ENCODE measurements around the gene REEP3.

The REEP3 gene

GRCh38 chr10:63515002-63515763, 6.0 kb upstream of the REEP3 start:
- no peak for DNase-seq

- no peak for DNase-seq
These were observed 5.0 kb upstream of the REEP3 start for GRCh38 chr10:63516207-63516606.

DNA sequence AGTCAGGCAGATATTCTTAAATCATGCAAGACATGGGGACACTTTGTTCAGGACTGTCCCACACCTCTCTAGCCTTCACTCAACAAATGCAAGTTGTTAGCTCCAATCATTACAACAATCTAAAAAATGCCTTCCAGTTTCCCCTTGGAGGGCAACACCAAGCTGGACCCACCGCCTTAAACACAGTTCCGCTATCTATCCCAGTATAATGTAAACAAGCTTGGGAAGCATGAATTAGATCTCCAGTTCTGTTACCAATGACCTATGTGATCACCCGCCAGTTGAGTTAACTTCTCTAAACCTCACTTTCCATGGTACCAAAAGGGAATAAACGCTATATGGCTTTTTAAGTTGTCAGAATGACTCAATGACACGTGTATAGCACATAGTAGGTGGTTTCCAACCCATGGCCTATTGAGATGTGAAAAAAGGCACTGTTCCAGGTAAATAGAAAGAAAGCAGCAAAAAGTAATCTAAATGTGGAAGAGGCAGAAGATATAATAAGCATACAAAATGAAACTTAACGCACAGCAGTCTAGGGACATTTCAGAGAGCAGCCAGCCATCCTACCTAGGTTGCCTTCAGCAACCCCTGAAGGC, 2.4 kb upstream of the REEP3 start:
- no peak for DNase-seq

- no peak for DNase-seq
These were observed 445 bp downstream of the REEP3 start for GRCh38 chr10:63521416-63522276.

GRCh38 chr10:63522277-63522687, 1.1 kb downstream of the REEP3 start:
- DNase-seq, result no peak

GRCh38 chr10:63522995-63523394, 1.8 kb downstream of the REEP3 start:
- DNase-seq, result no peak

DNA sequence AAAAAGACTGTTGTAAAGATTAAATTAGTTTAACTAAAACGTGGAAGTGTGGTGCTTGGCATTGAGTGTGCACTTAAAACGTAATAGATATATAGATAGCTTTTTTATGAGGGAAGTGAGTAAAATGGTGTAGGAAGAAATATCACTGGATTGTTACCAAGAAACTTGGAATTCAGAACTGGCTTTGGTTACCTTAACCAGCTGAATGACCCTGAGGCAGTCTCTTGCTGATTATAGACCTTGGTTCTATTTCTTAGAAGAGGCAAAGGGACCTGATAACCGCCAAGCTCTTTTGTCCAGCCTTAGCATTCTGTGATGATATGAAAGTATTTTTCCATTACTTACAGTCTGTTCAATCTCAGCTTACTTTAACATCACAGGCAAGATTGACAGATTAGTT, 3.8 kb downstream of the REEP3 start:
- no peak for DNase-seq

DNA sequence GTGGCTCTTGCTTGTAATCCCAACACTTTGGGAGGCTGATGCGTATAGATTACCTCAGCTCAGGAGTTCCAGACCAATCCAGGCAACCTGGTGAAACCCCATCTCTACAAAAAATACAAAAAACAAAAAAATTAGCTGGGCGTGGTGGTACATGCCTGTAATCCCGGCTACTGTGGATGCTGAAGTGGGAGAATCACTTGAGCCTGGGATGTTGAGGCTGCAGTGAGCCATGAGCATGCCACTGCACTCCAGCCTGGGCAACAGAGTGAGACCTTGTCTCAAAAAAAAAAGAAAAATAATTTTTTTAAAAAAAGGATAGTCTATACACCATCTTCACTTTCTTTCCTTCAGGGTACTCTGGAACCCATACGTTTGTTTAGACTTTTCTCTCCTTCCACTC, 6.2 kb downstream of the REEP3 start:
- no peak for DNase-seq

DNA sequence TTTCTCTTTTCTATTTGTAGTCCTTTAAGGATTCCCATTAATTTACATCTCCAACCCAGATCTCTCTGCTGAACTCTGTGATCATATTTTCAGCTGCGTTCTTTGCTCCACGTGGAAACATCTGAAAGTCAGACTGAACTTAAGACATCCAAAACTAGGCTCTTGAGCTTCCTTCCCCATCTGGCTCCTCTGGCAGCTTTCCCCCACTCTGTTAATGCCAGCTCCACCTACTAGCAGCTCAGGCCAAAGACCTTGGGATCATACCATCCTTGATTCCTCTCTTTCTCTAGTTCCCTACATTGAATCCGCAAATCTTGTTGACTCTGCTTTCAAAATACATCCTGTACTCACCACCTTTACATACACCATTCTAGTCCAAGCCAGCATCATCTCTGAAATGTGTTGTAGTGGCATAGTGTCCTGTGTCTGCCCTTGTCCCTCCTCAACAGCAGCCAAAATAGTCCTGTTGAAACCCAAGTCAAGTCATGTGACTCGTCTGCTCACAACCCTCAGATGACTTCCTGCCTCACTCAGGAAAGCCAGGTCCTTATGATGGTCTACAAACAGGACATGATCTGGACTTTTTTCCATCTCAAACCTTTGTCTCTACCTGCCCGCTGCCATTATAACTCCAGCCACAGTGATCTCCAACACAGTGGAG, 7.0 kb downstream of the REEP3 start:
- no peak for DNase-seq

DNA sequence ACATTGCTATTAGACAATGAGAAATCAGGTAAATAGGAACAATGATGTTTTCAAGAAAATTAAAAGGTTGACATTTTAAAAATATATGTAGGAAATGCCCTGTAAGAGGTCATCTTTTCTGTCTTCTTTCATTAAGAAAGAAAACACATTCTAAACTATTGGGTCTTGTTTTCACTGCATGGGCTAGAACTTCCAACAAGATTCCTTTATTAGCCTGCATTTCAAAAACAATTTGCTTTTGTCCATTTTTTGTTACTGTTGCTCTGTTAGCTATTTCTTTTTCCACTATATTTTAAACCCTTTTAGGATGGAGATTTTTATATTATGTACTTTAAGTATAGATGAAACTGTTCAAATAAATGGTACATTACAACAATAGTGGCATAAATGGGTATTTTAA, 9.2 kb downstream of the REEP3 start:
- DNase-seq, result no peak

DNA sequence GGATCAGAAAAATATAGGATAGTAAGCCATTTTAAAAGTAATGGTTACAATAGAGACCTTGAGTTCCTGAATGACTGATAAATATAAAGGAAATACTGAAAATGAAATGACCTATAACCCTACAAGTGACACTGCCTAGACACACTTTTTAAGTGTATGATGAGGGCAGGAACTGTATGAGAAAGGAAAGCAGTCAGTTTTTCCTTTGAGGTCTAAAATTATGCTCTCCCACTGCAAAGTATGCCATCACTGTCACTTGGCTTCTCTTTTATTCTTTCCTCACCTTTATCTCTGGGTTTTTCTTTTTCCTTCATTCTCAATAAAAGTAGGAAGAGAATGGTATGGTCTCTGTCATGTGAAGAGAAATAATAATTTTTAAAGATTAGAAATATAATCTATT, 13.5 kb downstream of the REEP3 start:
- DNase-seq, result no peak

GRCh38 chr10:63536698-63537097, 15.5 kb downstream of the REEP3 start:
- no peak for DNase-seq

DNA sequence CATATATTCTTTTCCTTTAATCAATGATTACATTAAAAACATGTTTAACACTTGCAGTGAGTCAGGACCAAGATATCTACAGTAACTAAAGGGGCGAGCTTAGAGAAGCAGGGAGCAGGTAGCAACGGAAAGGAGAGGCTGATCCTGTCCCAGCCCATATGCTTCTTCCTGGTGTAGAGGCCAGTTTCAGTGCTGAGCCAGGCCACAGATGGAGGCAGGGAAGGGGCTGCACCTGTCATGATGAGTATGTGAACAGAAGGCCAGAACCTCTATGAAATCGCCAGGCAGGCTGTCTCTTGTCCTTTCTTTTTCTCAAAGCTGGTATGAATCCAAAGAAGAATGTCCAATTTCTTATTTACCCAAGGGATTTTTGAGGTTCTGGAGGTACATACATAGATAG, 16.3 kb downstream of the REEP3 start:
- no peak for DNase-seq

DNA sequence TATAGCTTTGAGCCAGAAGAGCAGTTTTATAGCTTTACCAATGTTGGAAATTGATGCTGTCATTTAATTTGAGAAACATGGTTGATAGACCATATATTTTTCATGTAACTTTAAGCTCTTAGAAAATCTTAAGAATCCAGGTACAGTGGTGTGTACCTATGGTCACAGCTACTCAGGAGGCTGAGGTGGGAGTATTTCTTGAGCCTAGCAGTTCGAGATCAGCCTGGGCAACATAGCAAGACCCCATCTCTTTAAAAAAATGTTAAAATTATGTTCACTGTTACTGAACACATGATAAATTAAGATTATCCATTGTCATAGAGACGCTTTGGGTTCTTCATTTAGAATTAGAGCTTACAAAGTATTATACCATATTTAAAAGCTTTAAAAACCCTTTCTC, 18.2 kb downstream of the REEP3 start:
- no peak for DNase-seq

DNA sequence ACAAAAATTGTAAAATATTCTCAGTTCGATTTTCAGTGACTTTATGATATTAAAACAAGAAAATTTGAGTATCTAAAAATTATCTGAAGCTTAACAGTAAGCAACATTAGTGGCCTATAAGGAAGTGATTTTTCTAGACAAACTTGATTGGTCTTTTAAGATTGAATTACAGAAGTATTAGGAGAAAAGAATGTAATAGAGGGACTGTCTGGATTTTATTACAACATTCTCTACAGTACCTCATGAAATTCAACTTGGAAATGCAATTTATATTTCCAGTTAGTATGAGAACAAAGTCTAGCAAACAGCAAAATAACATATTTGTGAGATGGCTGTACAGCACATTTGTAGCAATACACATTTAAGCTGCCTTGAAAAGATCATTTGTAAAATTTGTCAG, 18.8 kb downstream of the REEP3 start:
- no peak for DNase-seq

DNA sequence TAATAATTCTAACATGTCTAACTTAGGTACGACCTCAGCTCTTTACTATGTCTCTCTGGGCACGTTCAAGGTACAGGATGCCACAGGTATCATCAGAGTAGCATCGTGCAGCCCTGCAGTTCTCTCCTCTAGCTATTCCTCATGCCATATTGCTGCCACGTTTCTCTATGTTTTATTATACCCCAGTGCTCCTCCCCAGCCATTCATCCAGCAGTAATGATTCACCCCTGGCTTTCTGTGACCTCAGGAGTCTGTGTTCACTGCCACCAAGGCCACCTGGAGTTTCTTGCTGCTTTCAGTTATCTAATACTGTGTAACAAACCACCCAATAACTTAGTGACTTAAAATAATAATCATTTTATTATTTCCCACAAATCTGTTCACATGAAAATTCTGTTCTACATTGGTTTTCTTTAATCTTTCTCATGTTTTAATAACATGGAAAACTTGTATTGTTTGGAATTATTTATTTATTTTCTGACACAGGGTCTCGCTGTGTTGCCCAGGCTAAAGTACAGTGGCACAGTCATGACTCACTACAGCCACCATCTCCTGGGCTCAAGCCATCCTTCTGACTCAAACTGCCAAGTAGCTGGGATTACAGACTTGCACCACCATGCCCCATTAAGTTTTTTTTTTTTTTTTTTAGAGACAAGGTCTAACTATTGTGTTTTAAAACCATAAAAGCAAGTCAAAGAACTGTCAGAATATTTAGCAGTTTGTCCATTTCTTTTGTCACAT, 21.8 kb downstream of the REEP3 start:
- DNase-seq, result no peak

DNA sequence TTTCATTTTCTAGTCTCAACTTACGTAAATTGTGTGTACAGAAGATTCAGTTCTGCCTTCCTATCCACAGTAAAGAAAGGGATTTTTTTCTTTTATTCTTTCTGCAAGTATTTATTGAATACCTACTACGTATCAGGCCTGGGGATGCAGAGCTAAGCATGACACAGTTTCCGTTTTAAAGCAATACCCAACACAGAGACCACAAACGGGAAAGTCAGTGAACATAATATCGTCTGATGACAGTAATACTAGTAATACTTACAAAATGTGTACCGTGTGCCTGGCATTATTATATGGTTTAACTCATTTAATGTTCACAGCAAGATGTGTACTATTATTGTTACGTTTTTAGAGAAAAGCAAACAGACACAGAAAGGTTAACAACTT, 22.4 kb downstream of the REEP3 start:
- DNase-seq, result no peak

DNA sequence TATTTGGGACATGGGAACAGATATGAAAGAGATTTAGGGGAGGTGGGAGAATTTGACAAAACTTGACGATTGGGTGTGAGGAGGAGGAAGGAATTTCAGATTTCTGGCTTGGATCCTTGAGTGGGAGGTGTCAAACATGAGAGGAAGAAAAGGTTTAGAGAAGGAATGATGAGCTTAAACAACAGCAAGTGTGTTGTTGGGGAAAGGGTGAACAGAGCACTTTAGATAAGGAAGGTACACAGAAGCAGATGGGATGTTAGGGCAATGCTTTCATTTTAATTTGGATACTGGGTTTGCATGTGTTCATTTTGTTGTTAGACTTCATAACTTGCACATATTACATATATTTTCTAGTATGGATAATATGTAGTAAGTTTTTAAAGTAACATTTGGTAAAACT, 23.2 kb downstream of the REEP3 start:
- DNase-seq, result no peak

- no peak for DNase-seq
These were observed 26.6 kb downstream of the REEP3 start for GRCh38 chr10:63547628-63548360.

DNA sequence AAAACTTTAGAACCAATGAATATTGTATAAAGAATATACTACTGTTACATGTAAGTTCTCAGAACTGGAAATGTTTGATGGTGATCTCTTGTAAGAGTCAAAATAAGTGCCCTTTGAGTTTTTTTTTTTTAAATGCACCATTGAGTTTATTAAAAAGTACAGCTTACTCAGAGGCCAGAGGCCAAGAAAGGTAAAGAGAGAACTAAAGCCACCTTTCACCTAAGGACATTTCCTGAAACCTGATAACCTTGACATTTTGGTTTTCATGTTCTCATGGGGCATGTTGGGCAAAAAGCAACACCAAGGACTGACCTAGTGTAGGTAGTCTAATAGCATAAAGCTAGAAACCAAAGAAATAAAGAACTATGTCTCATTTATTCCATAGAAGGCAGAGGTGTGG, 27.7 kb downstream of the REEP3 start:
- DNase-seq, result no peak

- no peak for DNase-seq
These were observed 28.6 kb downstream of the REEP3 start for GRCh38 chr10:63549810-63550209.

GRCh38 chr10:63553031-63553430, 31.8 kb downstream of the REEP3 start:
- DNase-seq, result no peak

Measured in AML-193 (cell line).